HG03135 (cell line): ENCODE data around the gene OTOG.

ENCODE experiments used
- ATAC-seq: cut with Tn5 transposase; IDR thresholded peaks from one replicate; pipeline ENCODE4 v1.9.1; 2021; ENCODE audit warnings: mild to moderate bottlenecking, moderate library complexity; ENCODE audit not compliant: unreplicated experiment

The OTOG gene

DNA sequence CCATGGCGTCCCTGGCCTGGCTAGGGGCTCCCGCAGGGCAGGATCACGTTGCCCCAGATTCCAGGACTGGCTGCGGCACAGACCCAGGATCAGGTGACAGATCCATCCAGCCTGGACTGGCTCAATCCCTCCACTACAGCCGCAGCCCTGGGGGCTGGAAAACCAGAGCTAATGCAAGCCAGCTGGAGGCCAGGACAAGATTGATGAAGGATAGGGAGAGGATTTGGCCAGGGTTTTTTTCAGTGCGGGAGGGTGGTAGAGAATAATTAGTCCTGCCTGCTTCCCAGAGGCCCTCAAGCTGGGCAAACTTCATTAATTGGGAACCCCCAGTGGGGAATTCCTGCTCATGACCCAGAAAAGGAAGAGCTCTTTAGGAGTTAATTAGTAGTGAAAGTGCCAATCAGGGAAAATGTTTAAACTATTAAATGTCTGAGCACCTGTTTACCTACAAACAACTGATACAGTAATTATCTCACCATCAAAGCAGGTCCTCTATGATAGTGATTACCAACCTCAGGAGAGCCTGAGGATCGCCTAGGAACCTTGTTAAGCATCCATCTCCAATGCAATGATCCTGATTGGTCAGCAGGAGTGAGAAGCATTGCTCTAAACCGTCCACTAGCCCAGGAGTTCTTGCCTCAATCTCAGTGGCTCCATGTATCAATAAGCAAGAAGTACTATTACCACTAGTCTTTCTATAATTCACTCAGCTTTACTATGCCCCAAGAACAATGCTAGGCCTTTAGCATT is 139.3 kb downstream of the OTOG start:
- ATAC-seq, result no peak

DNA sequence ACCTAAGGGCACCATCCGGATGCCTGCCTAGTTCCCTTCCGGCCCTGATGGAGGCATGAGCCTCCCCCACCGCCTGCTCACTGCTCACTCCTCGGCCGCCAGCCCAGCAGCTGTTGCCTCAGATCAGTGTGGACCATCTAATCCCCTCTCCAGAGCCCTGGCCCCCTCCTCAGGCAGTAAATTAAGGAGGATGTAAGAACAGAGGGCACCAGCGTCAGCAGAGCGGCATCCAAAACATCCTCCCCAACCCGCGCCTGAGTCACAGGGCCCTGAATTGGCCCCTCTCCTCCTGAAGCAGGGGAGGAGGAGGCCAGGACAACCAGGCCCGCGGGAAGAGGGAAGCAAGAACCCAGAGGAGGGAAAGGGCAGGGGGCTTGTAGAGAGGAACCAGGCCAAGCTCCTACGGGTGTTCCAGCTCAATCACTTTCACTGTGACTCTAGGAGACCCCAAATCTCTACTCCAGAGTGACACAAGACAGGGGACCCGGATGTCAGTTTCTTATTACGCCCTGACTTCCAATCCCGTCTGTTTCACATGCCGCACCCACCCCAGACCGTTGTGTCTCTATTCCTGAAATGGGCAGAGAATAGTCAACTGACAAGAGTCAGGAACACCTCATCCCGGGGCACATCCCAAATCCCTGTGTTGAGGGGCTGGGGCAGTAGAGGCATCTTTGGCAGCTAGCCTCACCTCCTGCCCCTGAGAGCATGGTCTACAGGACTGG is 141.0 kb downstream of the OTOG start:
- no peak for ATAC-seq

DNA sequence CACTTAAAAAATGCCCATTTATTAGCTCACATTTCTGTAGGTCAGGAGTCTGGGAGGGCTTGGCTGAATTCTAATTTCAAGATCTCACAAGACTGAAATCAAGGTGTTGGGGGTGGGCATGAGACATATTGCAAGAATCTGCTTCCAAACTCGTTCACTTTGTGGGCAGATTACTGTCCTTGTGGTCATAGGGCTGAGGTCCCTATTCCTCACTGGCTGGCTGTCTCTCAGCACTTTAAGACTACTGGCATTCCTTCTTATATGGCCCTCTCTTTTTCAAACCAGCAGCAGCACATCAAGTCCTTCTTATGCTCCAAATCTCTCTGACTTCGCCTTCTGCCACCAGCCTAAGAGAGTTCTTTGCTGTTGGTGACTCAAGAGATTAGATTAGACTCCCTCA is 144.5 kb downstream of the OTOG start:
- no peak for ATAC-seq

DNA sequence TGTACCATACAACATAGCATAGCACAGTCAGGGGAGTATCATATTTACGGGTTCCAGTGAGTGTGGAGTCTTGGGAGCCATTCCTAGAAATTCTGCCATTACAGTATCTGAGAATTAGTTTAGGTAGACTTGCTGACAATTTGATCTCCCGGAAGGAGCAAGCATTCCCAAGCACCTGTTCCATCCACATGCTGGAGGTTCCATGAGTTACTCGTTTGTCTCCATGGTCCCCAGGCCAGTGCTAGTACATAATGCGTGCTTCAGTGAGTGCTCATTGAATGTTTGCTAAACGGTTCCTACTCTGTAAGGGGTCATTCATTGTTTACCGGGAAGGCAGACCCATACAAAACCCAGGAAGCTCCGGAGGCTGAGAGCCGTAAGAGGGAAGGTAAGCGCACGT is 144.9 kb downstream of the OTOG start:
- no peak for ATAC-seq

DNA sequence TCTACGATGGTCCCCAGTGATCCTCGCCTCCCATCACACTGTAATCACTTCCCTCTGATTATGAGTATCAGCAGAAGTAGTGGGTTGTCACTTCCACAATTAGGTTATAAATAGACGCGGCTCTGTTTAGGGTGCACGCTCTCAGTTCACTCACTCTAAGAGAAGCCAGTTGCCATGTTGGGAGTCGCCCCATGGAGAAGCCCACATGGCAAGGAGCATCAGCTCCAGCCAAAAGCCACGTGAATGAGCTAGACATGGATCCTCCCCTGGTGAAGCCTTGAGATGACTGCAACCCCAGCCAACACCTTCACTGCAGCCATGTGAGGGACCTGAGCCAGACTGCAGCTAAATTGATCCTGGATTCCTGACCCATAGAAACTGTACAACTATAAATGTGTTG is 145.9 kb downstream of the OTOG start:
- ATAC-seq, result no peak

DNA sequence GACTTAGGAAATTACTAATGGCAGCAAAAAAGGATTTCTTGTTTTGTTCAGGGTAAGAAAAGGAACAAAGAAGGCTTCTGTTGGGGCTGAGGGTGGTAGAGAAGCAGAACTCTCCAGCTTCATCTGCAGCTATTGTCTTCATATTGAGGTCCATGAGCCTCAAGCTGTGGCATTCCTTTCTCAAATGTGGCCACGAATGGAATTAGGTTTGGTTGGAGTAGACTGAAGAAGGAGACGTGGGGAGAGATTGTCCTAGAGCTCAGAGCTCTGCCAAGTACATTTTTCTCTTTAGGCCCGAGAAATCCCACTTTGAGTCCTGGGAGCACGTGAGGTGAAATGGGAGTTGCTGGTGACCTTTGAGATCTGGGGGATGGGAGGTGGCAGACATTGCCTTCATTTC is 146.5 kb downstream of the OTOG start:
- ATAC-seq, result no peak

DNA sequence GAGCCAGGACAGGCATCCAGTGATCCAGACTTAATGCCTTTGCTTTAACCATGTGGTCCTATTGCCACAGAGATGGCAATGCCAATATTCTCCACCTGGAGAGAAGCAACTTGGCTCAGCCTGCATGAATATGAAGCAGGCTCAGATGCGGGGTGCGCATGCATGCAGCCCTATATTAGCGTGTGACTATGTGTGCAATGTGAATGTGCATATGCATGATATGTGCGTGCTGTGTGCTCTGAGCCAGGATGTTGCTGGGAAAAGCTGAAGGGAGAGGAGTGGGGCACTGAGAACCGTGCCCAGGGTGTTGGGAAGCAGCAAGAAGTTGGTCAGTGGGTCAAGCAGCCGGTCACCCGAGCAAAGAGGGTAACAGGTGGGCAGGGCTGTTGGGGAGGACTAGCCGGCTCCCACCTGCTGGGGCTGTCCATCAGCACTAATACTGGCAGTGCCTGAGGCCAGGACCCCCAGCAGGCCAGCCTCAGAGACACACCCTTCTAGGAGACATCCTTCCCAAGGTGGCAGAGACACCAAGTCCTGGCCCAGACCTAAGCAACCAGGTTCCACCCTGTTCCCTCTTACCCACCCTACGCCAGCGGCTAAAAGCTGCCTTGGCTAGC is 147.5 kb downstream of the OTOG start:
- ATAC-seq, result no peak

DNA sequence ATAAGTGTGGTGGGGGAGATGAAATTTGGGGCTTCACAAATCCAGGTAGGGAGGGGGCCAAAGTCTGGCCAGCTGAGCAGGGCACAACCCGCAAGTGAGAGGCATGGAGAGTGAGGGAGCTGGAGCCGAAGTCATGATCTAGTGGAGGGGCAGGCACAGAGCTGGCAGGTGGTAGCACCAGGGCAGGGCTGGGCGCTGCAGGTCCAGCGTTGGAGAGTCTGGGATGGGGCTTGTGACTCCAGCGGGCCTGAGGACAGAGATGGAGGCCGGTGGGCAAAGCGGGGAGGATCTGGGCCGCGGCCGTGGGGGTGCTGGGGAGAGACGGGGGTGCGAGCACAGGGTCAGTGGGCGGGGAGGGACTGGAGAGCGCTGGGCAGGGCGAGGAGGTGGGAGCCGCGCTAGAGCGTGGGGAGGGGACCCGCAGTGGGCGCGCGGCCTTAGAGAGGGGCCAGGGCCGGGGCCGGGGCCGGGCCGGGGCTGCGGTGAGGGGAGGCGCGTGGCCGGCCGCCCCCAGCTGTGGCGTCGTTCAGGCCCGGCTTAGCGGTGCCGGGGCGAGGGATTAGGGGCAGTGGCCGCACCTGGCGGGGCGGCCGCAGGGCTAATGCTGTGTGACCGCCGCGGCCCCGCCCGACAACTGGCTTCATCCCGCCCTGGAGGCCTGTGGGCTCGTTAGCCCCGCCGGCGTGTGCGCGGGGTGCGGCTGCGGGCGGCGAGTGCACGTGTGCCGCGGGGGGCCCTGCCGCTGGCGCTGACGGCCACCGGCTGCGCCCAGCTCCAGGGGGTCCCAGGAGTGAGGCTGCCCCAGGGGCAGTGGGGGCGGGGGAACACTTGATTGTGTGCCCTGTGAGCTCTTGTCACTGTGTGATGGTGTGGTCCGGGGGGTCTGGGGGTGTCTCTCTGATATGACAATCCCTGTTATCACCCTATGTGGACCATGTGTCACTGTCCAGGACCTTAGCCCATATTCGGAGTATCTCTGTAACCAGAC is 148.7 kb downstream of the OTOG start:
- no peak for ATAC-seq

DNA sequence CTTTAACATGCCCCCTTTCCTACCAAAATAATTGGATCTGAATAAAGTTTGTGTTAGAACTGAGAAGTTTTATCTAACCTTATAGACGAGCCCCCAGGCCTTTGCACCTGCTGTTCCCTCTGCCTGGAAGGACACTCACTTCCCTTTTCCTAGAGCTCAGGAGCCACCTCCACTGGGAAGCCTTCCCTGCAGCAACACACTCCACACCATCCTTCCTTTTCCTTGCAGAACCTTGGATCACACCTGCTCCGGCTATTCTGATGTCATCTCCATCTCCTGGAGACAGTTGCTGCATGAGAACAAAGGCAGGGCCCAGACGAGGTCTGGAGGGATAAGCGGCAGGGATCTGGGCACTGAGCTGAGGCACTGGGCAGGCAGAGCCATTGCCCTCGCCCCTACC is 149.7 kb downstream of the OTOG start:
- ATAC-seq, result no peak
